Cardiac muscle cell (in vitro differentiated cells and primary cell): ENCODE data around the gene STOX1. TPM values are rescaled to one million over a fixed set of nuclear protein-coding genes. Genes with fewer than 3 reads are reported as not detected.

ENCODE experiments used
- DNase-seq, 2 donors: peaks; one replicate each; pipeline versions ENCODE4 v3.0.0 to v3.0.0-alpha.2; 2010 to 2017; ENCODE audit warnings: low read depth in 1 of 2, low spot score in 1 of 2
- H3K27ac ChIP-seq: fragments of 200-600 bp; sonication (generic); 2 replicates; pipeline ENCODE4 v1.5.1; 2016
- H3K27me3 ChIP-seq: fragments of 200-600 bp; sonication (generic); 2 replicates; pipeline ENCODE4 v1.6.0; 2016; ENCODE audit warnings: control low read depth
- H3K36me3 ChIP-seq: fragments of 200-600 bp; sonication (generic); 2 replicates; pipeline ENCODE4 v1.5.1; 2016; ENCODE audit warnings: control low read depth
- H3K4me1 ChIP-seq: fragments of 200-600 bp; sonication (generic); 2 replicates; pipeline ENCODE4 v1.8.1; 2017; ENCODE audit warnings: low read depth, mild to moderate bottlenecking, mixed run types
- H3K4me3 ChIP-seq: fragments of 200-600 bp; sonication (generic); 2 replicates; pipeline ENCODE4 v1.5.1; 2016; ENCODE audit warnings: mild to moderate bottlenecking
- H3K9me3 ChIP-seq: fragments of 200-600 bp; sonication (generic); 2 replicates; pipeline ENCODE4 v1.5.1; 2017; ENCODE audit warnings: low read depth, mild to moderate bottlenecking, control low read depth
- polyA plus RNA-seq: library from polyadenylated mRNA; unstranded; fragments of >200 nt; fragmentation: Nextera tagmentation; extraction: Ambion mirVana; gene quantifications from 2 replicates; pipeline ENCODE4 v1.2.1, GENCODE V29; 2016
- total RNA-seq: library from RNA; depleted of rRNA; stranded (reverse); fragments of >200 nt; gene quantifications from 2 replicates; pipeline ENCODE4 v1.2.3, GENCODE V29; 2016
- TF ChIP-seq, protein P1 (sequence below): IDR thresholded peaks from 2 replicates; pipeline ENCODE4 v1.5.1; 2012; ENCODE audit warnings: low read depth, mild to moderate bottlenecking, low read length

The STOX1 gene
- total and polyA plus RNA-seq, 2 experiments from 2014 or later: 6.0 to 6.7 TPM

- Histone ChIP-seq H3K4me3 (no peak overlapping the region), H3K27me3 (no peaks in the 10 kb centered on the region), H3K4me1 (peaks cover 21% of the 10 kb centered on the region), H3K27ac (peak overlapping the region; percentile 98), H3K36me3 (no peaks in the 10 kb centered on the region), H3K9me3 (no peaks in the 10 kb centered on the region)
- peak; percentile 52 for DNase-seq
- TF ChIP-seq, protein P1, sequence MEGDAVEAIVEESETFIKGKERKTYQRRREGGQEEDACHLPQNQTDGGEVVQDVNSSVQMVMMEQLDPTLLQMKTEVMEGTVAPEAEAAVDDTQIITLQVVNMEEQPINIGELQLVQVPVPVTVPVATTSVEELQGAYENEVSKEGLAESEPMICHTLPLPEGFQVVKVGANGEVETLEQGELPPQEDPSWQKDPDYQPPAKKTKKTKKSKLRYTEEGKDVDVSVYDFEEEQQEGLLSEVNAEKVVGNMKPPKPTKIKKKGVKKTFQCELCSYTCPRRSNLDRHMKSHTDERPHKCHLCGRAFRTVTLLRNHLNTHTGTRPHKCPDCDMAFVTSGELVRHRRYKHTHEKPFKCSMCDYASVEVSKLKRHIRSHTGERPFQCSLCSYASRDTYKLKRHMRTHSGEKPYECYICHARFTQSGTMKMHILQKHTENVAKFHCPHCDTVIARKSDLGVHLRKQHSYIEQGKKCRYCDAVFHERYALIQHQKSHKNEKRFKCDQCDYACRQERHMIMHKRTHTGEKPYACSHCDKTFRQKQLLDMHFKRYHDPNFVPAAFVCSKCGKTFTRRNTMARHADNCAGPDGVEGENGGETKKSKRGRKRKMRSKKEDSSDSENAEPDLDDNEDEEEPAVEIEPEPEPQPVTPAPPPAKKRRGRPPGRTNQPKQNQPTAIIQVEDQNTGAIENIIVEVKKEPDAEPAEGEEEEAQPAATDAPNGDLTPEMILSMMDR: no peak
Observed at GRCh38 chr10:68871105-68871711, 43.9 kb downstream of the STOX1 start.

GRCh38 chr10:68871731-68872342 lies 44.5 kb downstream of the STOX1 start:
- no peaks in the 10 kb centered on the region for H3K27me3 ChIP-seq
- TF ChIP-seq, protein P1: no peak
- no peak overlapping the region for H3K4me3 ChIP-seq
- H3K9me3 ChIP-seq: no peaks in the 10 kb centered on the region
- peak overlapping the region; percentile 98 for H3K27ac ChIP-seq
- no peaks in the 10 kb centered on the region for H3K36me3 ChIP-seq
- DNase-seq: peak; percentile 64 to 77
- H3K4me1 ChIP-seq: peaks cover 27% of the 10 kb centered on the region

DNA sequence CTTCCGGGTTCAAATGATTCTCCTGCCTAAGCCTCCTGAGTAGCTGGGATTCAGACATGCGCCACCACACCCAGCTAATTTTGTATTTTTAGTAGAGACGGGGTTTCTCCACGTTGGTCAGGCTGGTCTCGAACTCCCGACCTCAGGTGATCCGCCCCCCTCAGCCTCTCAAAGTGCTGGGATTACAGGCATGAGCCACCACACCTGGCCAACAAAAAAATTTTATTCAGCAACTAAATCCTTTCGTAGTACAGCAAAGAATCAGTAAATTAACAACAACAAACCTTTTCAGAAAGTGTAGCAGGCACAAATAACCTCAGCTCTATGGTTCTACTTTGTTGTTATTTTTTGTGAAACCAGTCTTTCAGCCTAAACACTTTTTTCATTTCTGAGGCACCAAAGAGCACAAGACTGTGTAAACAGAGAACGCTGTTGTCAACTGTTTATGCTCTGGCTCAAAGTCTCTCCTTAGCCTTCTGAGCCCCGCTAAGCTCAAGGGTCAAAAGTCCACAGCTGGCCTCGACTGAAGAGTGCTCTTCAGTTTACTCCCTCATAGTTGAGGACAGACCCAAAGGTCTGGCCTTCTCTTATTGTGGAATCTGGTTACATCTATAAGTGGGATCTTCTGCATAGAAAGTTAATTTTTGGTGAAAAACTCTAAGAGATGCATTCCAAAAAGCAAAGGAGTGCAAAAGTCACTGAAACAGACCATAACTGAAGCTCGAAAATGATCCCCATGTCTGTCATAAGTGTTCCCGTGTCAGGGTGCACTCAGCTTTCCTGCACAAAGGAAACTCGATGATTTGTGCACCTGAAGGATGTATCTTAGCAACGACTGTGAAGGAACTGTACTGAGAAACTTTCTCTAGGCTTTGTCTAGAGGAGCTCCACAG lies 49.2 kb downstream of the STOX1 start:
- TF ChIP-seq, protein P1: no peak
- Histone ChIP-seq H3K4me3 (no peak overlapping the region), H3K27me3 (no peaks in the 10 kb centered on the region), H3K27ac (peak overlapping the region; percentile 82), H3K36me3 (no peaks in the 10 kb centered on the region), H3K4me1 (peaks cover 34% of the 10 kb centered on the region), H3K9me3 (no peaks in the 10 kb centered on the region)
- DNase-seq: peak in 1 of 2 donors; percentile 45

- Histone ChIP-seq H3K9me3 (no peaks in the 10 kb centered on the region), H3K27ac (peak overlapping the region; percentile 82), H3K4me1 (peaks cover 28% of the 10 kb centered on the region), H3K36me3 (no peaks in the 10 kb centered on the region), H3K27me3 (no peaks in the 10 kb centered on the region), H3K4me3 (no peak overlapping the region)
- TF ChIP-seq, protein P1: no peak
- no peak for DNase-seq
Observed at GRCh38 chr10:68877482-68878110, 50.3 kb downstream of the STOX1 start.

DNA sequence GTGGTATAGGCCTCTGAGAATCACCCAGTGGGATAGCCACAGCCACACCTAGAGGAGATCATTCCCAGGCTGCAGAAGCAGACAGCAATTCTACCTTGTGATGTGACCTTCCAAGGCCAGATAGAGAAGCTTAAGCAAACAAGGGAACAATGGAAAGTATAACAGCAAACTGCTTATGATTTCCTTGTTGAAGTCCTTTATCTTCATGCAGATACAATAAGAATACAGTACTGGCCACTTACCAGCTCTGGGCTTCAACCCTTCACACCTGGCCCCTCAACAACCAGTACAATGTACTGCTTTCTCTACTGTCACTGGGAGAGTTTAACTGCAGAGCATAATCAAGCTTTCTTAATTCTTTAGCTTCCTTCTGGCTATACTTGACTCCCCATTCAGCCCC lies 51.2 kb downstream of the STOX1 start:
- H3K4me1 ChIP-seq: peaks cover 28% of the 10 kb centered on the region
- H3K9me3 ChIP-seq: no peaks in the 10 kb centered on the region
- H3K27me3 ChIP-seq: no peaks in the 10 kb centered on the region
- H3K27ac ChIP-seq: no peak overlapping the region
- no peaks in the 10 kb centered on the region for H3K36me3 ChIP-seq
- no peak for DNase-seq
- TF ChIP-seq, protein P1: no peak
- no peak overlapping the region for H3K4me3 ChIP-seq
